HEK293 (cell line): Measurements from ENCODE around the gene HOTAIR.

ENCODE experiments used
- EGR2 ChIP-seq: fragments of 450-650 bp; formaldehyde crosslinking; IDR thresholded peaks from 2 replicates; pipeline ENCODE4 v1.5.1; 2016; ENCODE audit warnings: low read depth, missing biosample characterization, missing genetic modification characterization
- IKZF3 ChIP-seq: fragments of 450-650 bp; IDR thresholded peaks from 2 replicates; pipeline ENCODE4 v1.5.0; 2018; ENCODE audit warnings: missing biosample characterization, mild to moderate bottlenecking, missing genetic modification characterization, moderate library complexity
- KLF10 ChIP-seq: fragments of 450-650 bp; IDR thresholded peaks from 2 replicates; pipeline ENCODE4 v1.5.1; 2018; ENCODE audit warnings: missing biosample characterization, mild to moderate bottlenecking, missing genetic modification characterization
- KLF16 ChIP-seq: fragments of 450-650 bp; formaldehyde crosslinking; IDR thresholded peaks from 2 replicates; pipeline ENCODE4 v1.5.1; 2017; ENCODE audit warnings: missing biosample characterization, missing genetic modification characterization
- KLF9 ChIP-seq: fragments of 450-650 bp; formaldehyde crosslinking; IDR thresholded peaks from 2 replicates; pipeline ENCODE4 v1.5.1; 2016; ENCODE audit warnings: missing biosample characterization, missing genetic modification characterization, low read depth
- OVOL3 ChIP-seq: fragments of 450-650 bp; formaldehyde crosslinking; IDR thresholded peaks from 2 replicates; pipeline ENCODE4 v1.5.1; 2016; ENCODE audit warnings: missing biosample characterization, missing genetic modification characterization
- PATZ1 ChIP-seq: fragments of 450-650 bp; formaldehyde crosslinking; IDR thresholded peaks from 2 replicates; pipeline ENCODE4 v1.5.1; 2016; ENCODE audit warnings: missing biosample characterization, missing genetic modification characterization
- PBX3 ChIP-seq: sonication (generic); formaldehyde crosslinking; IDR thresholded peaks from 2 replicates; pipeline ENCODE4 v1.8.1; 2022; ENCODE audit warnings: mild to moderate bottlenecking, moderate library complexity, missing genetic modification reagents
- REPIN1 ChIP-seq: fragments of 450-650 bp; formaldehyde crosslinking; IDR thresholded peaks from 2 replicates; pipeline ENCODE4 v1.5.1; 2017; ENCODE audit warnings: missing biosample characterization, missing genetic modification characterization, low read depth
- SP7 ChIP-seq: fragments of 450-650 bp; formaldehyde crosslinking; IDR thresholded peaks from 2 replicates; pipeline ENCODE4 v1.5.1; 2016; ENCODE audit warnings: missing biosample characterization, missing genetic modification characterization
- ZBTB11 ChIP-seq: fragments of 450-650 bp; formaldehyde crosslinking; conservative IDR thresholded peaks from 2 replicates; pipeline ENCODE4 v1.5.1; 2016; ENCODE audit warnings: low read depth, missing biosample characterization, missing genetic modification characterization
- ZBTB17 ChIP-seq: fragments of 450-650 bp; formaldehyde crosslinking; IDR thresholded peaks from 2 replicates; pipeline ENCODE4 v1.5.1; 2016; ENCODE audit warnings: missing biosample characterization, missing genetic modification characterization
- ZBTB20 ChIP-seq: fragments of 450-650 bp; formaldehyde crosslinking; IDR thresholded peaks from 2 replicates; pipeline ENCODE4 v1.5.1; 2016; ENCODE audit warnings: missing biosample characterization, missing genetic modification characterization
- ZBTB44 ChIP-seq: fragments of 450-650 bp; IDR thresholded peaks from 2 replicates; pipeline ENCODE4 v1.5.1; 2018; ENCODE audit warnings: missing biosample characterization, mild to moderate bottlenecking, missing genetic modification characterization
- ZBTB8A ChIP-seq: fragments of 450-650 bp; formaldehyde crosslinking; IDR thresholded peaks from 2 replicates; pipeline ENCODE4 v1.5.1; 2016; ENCODE audit warnings: missing biosample characterization, missing genetic modification characterization
- ZFHX2 ChIP-seq: fragments of 450-650 bp; formaldehyde crosslinking; conservative IDR thresholded peaks from 2 replicates; pipeline ENCODE4 v1.5.1; 2016; ENCODE audit warnings: missing biosample characterization, missing genetic modification characterization
- ZNF174 ChIP-seq: fragments of 450-650 bp; formaldehyde crosslinking; IDR thresholded peaks from 2 replicates; pipeline ENCODE4 v1.5.0; 2017; ENCODE audit warnings: missing biosample characterization, mild to moderate bottlenecking, missing genetic modification characterization
- ZNF341 ChIP-seq: fragments of 450-650 bp; formaldehyde crosslinking; IDR thresholded peaks from 2 replicates; pipeline ENCODE4; 2016; ENCODE audit warnings: low read depth, missing biosample characterization, missing genetic modification characterization
- ZNF518A ChIP-seq: fragments of 450-650 bp; formaldehyde crosslinking; conservative IDR thresholded peaks from 2 replicates; pipeline ENCODE4 v1.5.1; 2016; ENCODE audit warnings: low read depth, missing biosample characterization, missing genetic modification characterization
- ZNF596 ChIP-seq: fragments of 450-650 bp; IDR thresholded peaks from 2 replicates; pipeline ENCODE4 v1.5.0; 2018; ENCODE audit warnings: missing biosample characterization, mild to moderate bottlenecking, missing genetic modification characterization, moderate library complexity
- ZNF621 ChIP-seq: fragments of 450-650 bp; formaldehyde crosslinking; IDR thresholded peaks from 2 replicates; pipeline ENCODE4 v1.5.1; 2017; ENCODE audit warnings: missing biosample characterization, missing genetic modification characterization
- ZNF629 ChIP-seq: fragments of 450-650 bp; formaldehyde crosslinking; IDR thresholded peaks from 2 replicates; pipeline ENCODE4 v1.5.1; 2017; ENCODE audit warnings: missing biosample characterization, missing genetic modification characterization
- ZSCAN30 ChIP-seq: fragments of 450-650 bp; IDR thresholded peaks from 2 replicates; pipeline ENCODE4 v1.5.1; 2018; ENCODE audit warnings: missing biosample characterization, mild to moderate bottlenecking, missing genetic modification characterization, moderate library complexity
- TF ChIP-seq, protein P1 (sequence below): fragments of 450-650 bp; formaldehyde crosslinking; IDR thresholded peaks from 2 replicates; pipeline ENCODE4 v1.5.1; 2017; ENCODE audit warnings: missing biosample characterization, missing genetic modification characterization

The HOTAIR gene

DNA sequence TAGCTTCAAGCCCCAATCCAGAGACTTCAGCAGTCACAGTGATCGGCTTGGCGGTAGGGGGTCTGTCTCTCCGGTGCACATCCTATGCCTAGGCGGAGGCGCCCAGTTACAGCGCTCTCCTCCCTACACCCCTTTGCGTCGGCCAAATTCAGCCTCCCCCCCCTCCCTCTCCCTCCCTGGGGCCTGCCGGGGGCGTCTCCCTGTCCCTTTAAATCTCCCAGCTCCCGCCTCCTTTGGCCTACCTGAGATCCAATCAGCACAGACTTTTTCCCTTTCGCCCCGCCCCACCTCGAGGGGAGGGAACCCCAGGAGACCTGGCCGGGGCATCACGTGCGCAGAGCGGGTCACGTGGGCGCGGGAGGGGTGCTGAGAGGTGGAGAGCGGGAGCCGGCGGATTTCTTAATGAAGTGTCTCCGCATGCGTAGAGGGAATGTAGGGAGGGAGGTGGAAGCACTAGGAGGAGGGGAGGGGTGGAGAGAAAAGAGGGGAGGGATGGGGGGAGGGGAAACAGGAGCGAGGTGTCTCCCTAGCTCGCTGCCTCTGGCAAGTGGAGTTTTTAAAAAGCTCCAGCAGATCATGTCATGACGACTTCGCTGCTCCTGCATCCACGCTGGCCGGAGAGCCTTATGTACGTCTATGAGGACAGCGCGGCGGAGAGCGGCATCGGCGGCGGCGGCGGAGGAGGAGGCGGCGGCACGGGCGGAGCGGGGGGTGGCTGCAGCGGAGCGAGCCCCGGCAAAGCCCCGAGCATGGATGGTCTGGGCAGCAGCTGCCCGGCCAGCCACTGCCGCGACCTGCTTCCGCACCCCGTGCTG is 36.2 kb downstream of the HOTAIR start, which contains the start of gene HOXC13 (continued):
- TF ChIP-seq ZBTB11 (tag by site-specific recombination) (peak; percentile 60), ZBTB20 (tag by site-specific recombination) (no peak), ZNF174 (tag by site-specific recombination) (no peak), IKZF3 (tag by site-specific recombination) (peak; percentile 38; the same call in 1 of the 2 replicates), ZBTB17 (peak; percentile 86), ZNF621 (tag by site-specific recombination) (no peak), ZNF518A (tag by site-specific recombination) (0 out of 2 replicates have a peak, but pooled peaks have one; percentile 7), ZBTB8A (tag by site-specific recombination) (peak; percentile 76), ZNF596 (tag by site-specific recombination) (peak; percentile 56; the same call in 1 of the 2 replicates), PATZ1 (tag by site-specific recombination) (peak; percentile 99), ZBTB44 (peak; percentile 38; the same call in 1 of the 2 replicates), KLF9 (tag by site-specific recombination) (peak; percentile 86), KLF16 (tag by site-specific recombination) (peak; percentile 96), KLF10 (tag by site-specific recombination) (peak; percentile 98), SP7 (tag by site-specific recombination) (peak; percentile 72), PBX3 (CRISPR knock-in tag) (no peak), EGR2 (tag by site-specific recombination) (peak; percentile 64), ZFHX2 (tag by site-specific recombination) (peak; percentile 72), ZSCAN30 (peak; percentile 83; the same call in 1 of the 2 replicates), ZNF341 (tag by site-specific recombination) (peak; percentile 96), ZNF629 (tag by site-specific recombination) (peak; percentile 61), REPIN1 (tag by site-specific recombination) (no peak), OVOL3 (no peak)
- TF ChIP-seq, protein P1, sequence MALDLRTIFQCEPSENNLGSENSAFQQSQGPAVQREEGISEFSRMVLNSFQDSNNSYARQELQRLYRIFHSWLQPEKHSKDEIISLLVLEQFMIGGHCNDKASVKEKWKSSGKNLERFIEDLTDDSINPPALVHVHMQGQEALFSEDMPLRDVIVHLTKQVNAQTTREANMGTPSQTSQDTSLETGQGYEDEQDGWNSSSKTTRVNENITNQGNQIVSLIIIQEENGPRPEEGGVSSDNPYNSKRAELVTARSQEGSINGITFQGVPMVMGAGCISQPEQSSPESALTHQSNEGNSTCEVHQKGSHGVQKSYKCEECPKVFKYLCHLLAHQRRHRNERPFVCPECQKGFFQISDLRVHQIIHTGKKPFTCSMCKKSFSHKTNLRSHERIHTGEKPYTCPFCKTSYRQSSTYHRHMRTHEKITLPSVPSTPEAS (tag by site-specific recombination) = peak; percentile 17; the same call in 1 of the 2 replicates
